Stomach (tissue), 4 donors: ENCODE measurements around the gene ACVRL1.

Experiments used
- CTCF ChIP-seq, 7 experiments: fragments of 450-650 bp in 4 of 7; fragments of 200-600 bp in 3 of 7; sonication (generic) in 3 of 7; IDR thresholded peaks; one replicate each; pipeline ENCODE4 v1.5.1; 2016 to 2019; ENCODE audit warnings: antibody characterized with exemption in 7 of 7, control low read depth in 2 of 7, mild to moderate bottlenecking in 1 of 7
- POLR2A ChIP-seq, 4 donors: fragments of 450-650 bp; IDR thresholded peaks; one replicate each; pipeline ENCODE4 v1.6.1; 2016; ENCODE audit warnings: antibody characterized with exemption in 4 of 4, control low read depth in 2 of 4, mild to moderate bottlenecking in 1 of 4, moderate library complexity in 1 of 4

GRCh38 chr12:51870504-51870903 is 36.8 kb upstream of the ACVRL1 start:
- TF ChIP-seq CTCF (IDR thresholded peaks at IDR 0.05) (no peak), POLR2A (IDR thresholded peaks at IDR 0.05) (no peak)
